Measurements from ENCODE around the gene PAQR6.

Gene PAQR6

DNA sequence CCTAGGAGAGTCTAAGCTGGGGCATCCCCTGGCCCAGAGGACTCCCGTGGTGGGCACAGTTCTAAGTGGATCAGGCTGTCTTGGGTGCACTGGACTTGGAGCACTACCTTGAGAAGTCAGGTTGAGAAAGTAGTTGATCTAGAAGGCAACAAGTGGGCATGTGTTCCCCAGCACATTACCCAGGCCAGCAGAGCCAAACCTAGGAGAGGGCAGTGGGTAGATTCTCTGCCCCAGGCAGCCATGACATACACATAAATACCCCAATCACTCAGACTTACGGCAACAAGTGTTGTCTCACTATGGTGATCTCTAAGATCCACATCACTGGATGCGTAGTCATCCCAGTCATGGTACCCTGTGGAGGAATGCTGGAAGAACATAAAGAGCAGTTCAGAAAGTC lies 36.6 kb downstream of the PAQR6 start:
- Histone ChIP-seq H3K27me3 (no peaks in the 10 kb centered on the region), H4K20me1 (peaks cover 0 to 17% (median 3%) of the 10 kb centered on the region in 11 experiments; a peak in 6 of 22 replicates), H3K4me3 (no peak overlapping the region), H3K9me3 (replicated peaks in 1 of 11) (no peaks in the 10 kb centered on the region), H3K27ac (no peak overlapping the region), H3K4me2 (no peak overlapping the region), H3K36me3 (peaks cover 50 to 84% (median 70%) of the 10 kb centered on the region in 11 experiments), H3K9ac (no peak overlapping the region), H3K4me1 (peaks cover 15 to 34% (median 21%) of the 10 kb centered on the region in 10 experiments)
- no peak for TF ChIP-seq Cebpa-rat (IDR thresholded peaks at IDR 0.05)

GRCh38 chr1:156204686-156205085 lies 43.2 kb downstream of the PAQR6 start:
- no peak overlapping the region for H3K4me2 ChIP-seq
- peaks cover 60 to 95% (median 87%) of the 10 kb centered on the region in 11 experiments for H3K36me3 ChIP-seq
- H3K9ac ChIP-seq: no peak overlapping the region
- peaks cover 0 to 37% (median 16%) of the 10 kb centered on the region in 10 experiments; a peak in 14 of 20 replicates for H3K4me1 ChIP-seq
- TF ChIP-seq Cebpa-rat (IDR thresholded peaks at IDR 0.05): no peak
- H3K4me3 ChIP-seq: no peak overlapping the region
- no peak overlapping the region for H3K27ac ChIP-seq
- H4K20me1 ChIP-seq: peaks cover 0 to 62% (median 38%) of the 10 kb centered on the region in 11 experiments; a peak in 16 of 22 replicates
- no peaks in the 10 kb centered on the region for H3K9me3 ChIP-seq (replicated peaks in 1 of 11)
- no peaks in the 10 kb centered on the region for H3K27me3 ChIP-seq

- Histone ChIP-seq H3K27ac (no peak overlapping the region), H3K9ac (no peak overlapping the region; a peak in 1 of 22 replicates), H4K20me1 (peaks cover 9 to 76% (median 52%) of the 10 kb centered on the region in 11 experiments; a peak in 18 of 22 replicates), H3K4me2 (peak overlapping the region in 2 of 11 experiments; percentile 9 to 21; a peak in 2 of 22 replicates), H3K36me3 (peaks cover 60 to 95% (median 87%) of the 10 kb centered on the region in 11 experiments), H3K4me3 (no peak overlapping the region), H3K4me1 (peaks cover 0 to 51% (median 18%) of the 10 kb centered on the region in 10 experiments; a peak in 14 of 20 replicates), H3K9me3 (replicated peaks in 1 of 11) (no peaks in the 10 kb centered on the region), H3K27me3 (no peaks in the 10 kb centered on the region)
- TF ChIP-seq Cebpa-rat (IDR thresholded peaks at IDR 0.05): no peak
These were observed 44.5 kb downstream of the PAQR6 start for GRCh38 chr1:156203331-156203730.

GRCh38 chr1:156200044-156200443 lies 47.8 kb downstream of the PAQR6 start:
- no peak overlapping the region for H3K4me3 ChIP-seq
- H3K4me2 ChIP-seq: peak overlapping the region in 3 of 11 experiments; percentile 63 to 83 (median 78); a peak in 7 of 22 replicates
- peaks cover 13 to 78% (median 33%) of the 10 kb centered on the region in 10 experiments for H3K4me1 ChIP-seq
- no peaks in the 10 kb centered on the region for H3K9me3 ChIP-seq (replicated peaks in 1 of 11)
- no peak overlapping the region for H3K27ac ChIP-seq
- no peaks in the 10 kb centered on the region for H3K27me3 ChIP-seq
- peaks cover 11 to 95% (median 69%) of the 10 kb centered on the region in 11 experiments; a peak in 18 of 22 replicates for H4K20me1 ChIP-seq
- no peak overlapping the region for H3K9ac ChIP-seq
- TF ChIP-seq Cebpa-rat (IDR thresholded peaks at IDR 0.05): no peak
- H3K36me3 ChIP-seq: peaks cover 61 to 94% (median 83%) of the 10 kb centered on the region in 11 experiments

DNA sequence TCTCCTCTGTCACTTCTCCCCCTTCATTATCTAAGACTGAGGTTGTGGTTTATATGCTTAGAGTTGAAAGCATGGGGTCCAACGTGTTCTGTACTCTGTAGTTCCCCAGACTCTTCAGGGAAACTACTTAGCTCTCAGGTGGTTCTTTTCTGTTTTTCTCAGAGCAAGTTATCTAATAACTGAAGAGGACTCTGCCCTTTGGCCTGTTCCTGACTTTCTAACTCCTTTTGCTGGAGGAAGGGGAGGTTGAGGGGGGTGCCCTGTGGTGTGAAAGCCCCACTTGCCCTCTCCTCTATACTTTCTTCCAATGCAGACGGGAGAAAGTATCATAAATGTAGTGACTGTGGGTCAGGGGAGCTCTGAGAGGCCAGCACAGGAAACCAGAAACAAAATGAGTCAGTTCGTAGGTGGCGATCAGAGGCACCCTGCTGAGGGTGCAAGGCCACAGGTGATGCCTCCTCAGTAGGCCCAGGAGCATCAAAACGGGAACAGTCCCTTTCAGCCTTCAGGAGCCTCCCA lies 49.0 kb downstream of the PAQR6 start:
- Histone ChIP-seq H3K27ac (no peak overlapping the region), H3K4me3 (no peak overlapping the region), H3K36me3 (peaks cover 58 to 82% (median 72%) of the 10 kb centered on the region in 11 experiments), H4K20me1 (peaks cover 11 to 95% (median 65%) of the 10 kb centered on the region in 11 experiments; a peak in 19 of 22 replicates), H3K4me2 (peak overlapping the region in 1 of 11 experiments; percentile 21; a peak in 1 of 22 replicates), H3K9ac (no peak overlapping the region), H3K4me1 (peaks cover 22 to 85% (median 41%) of the 10 kb centered on the region in 10 experiments), H3K9me3 (replicated peaks in 1 of 11) (no peaks in the 10 kb centered on the region), H3K27me3 (no peaks in the 10 kb centered on the region)
- TF ChIP-seq Cebpa-rat (IDR thresholded peaks at IDR 0.05): no peak

GRCh38 chr1:156196445-156196844 lies 51.4 kb downstream of the PAQR6 start:
- no peak for TF ChIP-seq Cebpa-rat (IDR thresholded peaks at IDR 0.05)
- H4K20me1 ChIP-seq: peaks cover 11 to 75% (median 52%) of the 10 kb centered on the region in 11 experiments; a peak in 19 of 22 replicates
- no peak overlapping the region for H3K27ac ChIP-seq
- H3K4me2 ChIP-seq: peak overlapping the region in 6 of 11 experiments; percentile 1 to 98 (median 95); a peak in 11 of 22 replicates
- peaks cover 44 to 63% (median 54%) of the 10 kb centered on the region in 11 experiments for H3K36me3 ChIP-seq
- H3K27me3 ChIP-seq: no peaks in the 10 kb centered on the region
- H3K4me1 ChIP-seq: peaks cover 32 to 84% (median 49%) of the 10 kb centered on the region in 10 experiments
- 0 out of 22 replicates have a peak overlapping the region, but pooled peaks of 1 of the 11 experiments have one; percentile 8 for H3K9ac ChIP-seq
- no peak overlapping the region for H3K4me3 ChIP-seq
- H3K9me3 ChIP-seq (replicated peaks in 1 of 11): no peaks in the 10 kb centered on the region

GRCh38 chr1:156195853-156196252 lies 52.0 kb downstream of the PAQR6 start:
- Histone ChIP-seq H4K20me1 (peaks cover 11 to 69% (median 46%) of the 10 kb centered on the region in 11 experiments; a peak in 19 of 22 replicates), H3K27ac (no peak overlapping the region), H3K36me3 (peaks cover 39 to 57% (median 50%) of the 10 kb centered on the region in 11 experiments), H3K27me3 (no peaks in the 10 kb centered on the region), H3K4me1 (peaks cover 30 to 81% (median 45%) of the 10 kb centered on the region in 10 experiments), H3K9ac (peak overlapping the region in 3 of 11 experiments; percentile 5 to 15 (median 11); a peak in 1 of 22 replicates), H3K4me3 (0 out of 20 replicates have a peak overlapping the region, but pooled peaks of 1 of the 10 experiments have one; percentile 5), H3K9me3 (replicated peaks in 1 of 11) (no peaks in the 10 kb centered on the region), H3K4me2 (peak overlapping the region; percentile 29 to 98 (median 95); a peak in 19 of 22 replicates)
- no peak for TF ChIP-seq Cebpa-rat (IDR thresholded peaks at IDR 0.05)

GRCh38 chr1:156194300-156194652 lies 53.6 kb downstream of the PAQR6 start:
- Histone ChIP-seq H3K4me1 (peaks cover 27 to 66% (median 43%) of the 10 kb centered on the region in 10 experiments), H3K27ac (peak overlapping the region; percentile 52 to 94 (median 87); a peak in 21 of 22 replicates), H3K9ac (peak overlapping the region; percentile 77 to 90 (median 87)), H3K4me3 (peak overlapping the region; percentile 82 to 98 (median 90)), H3K27me3 (no peaks in the 10 kb centered on the region), H3K9me3 (replicated peaks in 1 of 11) (peaks cover under 1 to 12% (median 8%) of the 10 kb centered on the region in 11 experiments; a peak in 20 of 22 replicates), H3K36me3 (peaks cover 23 to 42% (median 35%) of the 10 kb centered on the region in 11 experiments), H4K20me1 (peaks cover 11 to 53% (median 31%) of the 10 kb centered on the region in 11 experiments; a peak in 18 of 22 replicates), H3K4me2 (peak overlapping the region; percentile 88 to 98 (median 95))
- TF ChIP-seq Cebpa-rat (IDR thresholded peaks at IDR 0.05): no peak

All from BLaER1 treated with 17β-estradiol and CSF1 and Interleukin-3, amounts not matched to agents 10 nM and 100 nM (cell line).